Measurements from ENCODE around the gene SYNGAP1.

The SYNGAP1 gene

DNA sequence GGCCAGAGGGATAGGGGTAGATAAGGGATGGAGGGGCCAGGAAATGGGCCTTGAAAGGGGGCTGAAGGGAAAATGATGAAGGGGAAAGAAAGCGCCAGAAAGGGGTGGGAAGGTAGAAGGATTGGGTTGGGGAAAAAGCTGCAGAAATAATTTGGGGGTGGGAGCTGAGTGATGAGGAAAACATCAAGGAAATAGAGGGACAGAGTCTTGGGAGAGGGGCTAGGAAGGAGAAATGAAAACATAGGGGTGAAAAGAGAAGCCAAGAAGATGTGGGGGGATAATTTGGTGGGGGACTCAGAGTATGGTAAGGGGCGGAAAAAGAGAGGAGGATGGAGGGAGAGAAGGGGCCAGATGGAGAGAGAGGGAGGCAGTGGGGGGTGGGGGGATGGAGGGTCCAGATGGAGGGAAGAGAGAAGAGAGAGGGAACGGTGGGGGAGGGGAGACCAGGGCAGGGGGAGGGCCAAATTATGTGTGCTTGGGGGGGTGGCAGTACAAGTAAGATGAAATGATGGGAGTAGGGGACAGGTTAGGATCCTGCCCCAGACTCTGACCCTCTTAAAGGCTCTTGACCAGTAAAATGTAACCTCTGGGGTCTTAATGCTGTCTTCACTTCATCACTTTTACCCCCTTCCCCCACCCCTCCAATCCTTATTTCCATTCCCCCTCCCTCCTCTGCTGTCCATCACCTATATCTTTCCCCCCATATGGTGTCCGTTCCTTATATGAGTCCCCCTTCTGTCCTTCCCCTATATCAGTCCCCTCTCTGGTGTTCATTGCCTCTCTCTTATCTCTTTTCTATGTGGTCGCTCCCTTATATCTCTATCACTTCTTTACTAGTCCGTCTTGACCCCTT, 852 bp downstream of the SYNGAP1 start:
- no peak for DNase-seq

DNA sequence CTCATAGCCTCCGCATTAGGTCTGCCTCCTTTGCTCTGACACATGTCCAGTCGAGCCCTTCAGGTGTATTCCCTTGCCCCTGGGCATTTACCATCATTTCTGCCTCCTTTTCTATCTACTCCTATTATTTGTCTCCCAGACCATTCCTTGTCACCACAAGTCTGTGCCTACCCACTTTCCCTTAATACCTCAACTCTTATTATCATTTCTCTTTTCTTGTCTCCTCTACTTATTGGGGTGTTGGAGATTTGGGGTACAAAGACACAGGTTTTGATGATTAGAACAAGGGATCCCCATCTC, 1.4 kb downstream of the SYNGAP1 start:
- no peak for DNase-seq

DNA sequence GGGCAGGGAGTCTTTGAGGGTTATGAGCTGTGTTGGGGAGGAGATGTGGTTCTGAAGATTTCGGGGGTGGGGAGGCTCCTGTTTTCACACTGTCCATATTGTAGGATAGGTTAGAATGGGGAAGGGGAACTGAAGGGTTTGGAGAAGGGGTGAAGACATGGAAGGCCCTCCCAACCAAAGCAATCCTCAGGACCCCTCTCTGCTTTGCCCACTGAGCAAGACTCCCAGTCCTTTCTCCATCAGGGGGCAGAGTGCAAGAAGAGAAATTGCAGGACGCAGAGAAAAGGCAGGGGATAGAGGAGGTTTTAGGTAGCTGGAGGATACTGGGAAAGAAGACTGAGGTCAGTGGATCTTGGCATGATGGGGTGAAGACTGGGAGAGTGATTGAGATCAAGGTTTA, 3.9 kb downstream of the SYNGAP1 start:
- DNase-seq = no peak

DNA sequence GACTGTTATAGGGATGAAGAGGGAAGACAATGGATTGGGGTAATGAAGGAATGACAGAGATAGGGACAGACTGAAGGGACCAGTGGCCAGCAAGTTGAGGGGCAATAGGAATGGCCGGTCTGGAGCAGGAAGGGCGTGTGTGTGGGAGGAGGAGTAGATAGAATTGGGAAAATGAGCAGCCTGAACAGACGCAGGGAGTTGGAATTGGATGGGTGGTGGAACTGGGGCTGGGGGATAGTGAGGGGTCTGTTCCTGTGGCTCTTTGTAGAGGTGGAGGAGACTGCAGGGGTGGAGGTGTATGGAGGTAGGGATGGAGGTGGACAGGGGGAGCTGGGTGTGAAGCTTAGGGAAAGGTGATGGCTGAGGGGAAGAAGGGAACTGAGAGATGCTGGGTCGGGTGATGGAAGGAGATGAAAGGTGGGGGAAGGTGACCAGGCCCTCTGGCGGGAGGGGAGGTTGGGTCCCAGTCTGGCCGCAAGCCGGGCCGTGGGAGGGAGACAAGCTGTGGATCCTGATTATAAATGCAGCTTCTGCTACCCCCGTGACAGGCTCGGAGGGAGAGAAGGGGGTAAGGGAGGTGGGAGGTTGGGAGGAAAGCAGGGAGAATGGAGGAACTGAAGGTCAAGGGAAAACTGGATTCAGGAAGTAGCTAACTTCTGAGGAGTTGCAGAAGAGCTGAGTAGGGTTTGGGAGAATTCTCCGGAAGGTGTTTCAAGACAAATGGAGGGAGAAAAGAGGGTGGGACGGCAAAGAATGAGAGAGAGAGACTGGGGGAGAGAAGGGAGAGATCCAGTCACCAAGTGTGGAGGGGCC, 5.2 kb downstream of the SYNGAP1 start:
- peak in 2 of 56 donors; percentile 13 to 33 for DNase-seq

DNA sequence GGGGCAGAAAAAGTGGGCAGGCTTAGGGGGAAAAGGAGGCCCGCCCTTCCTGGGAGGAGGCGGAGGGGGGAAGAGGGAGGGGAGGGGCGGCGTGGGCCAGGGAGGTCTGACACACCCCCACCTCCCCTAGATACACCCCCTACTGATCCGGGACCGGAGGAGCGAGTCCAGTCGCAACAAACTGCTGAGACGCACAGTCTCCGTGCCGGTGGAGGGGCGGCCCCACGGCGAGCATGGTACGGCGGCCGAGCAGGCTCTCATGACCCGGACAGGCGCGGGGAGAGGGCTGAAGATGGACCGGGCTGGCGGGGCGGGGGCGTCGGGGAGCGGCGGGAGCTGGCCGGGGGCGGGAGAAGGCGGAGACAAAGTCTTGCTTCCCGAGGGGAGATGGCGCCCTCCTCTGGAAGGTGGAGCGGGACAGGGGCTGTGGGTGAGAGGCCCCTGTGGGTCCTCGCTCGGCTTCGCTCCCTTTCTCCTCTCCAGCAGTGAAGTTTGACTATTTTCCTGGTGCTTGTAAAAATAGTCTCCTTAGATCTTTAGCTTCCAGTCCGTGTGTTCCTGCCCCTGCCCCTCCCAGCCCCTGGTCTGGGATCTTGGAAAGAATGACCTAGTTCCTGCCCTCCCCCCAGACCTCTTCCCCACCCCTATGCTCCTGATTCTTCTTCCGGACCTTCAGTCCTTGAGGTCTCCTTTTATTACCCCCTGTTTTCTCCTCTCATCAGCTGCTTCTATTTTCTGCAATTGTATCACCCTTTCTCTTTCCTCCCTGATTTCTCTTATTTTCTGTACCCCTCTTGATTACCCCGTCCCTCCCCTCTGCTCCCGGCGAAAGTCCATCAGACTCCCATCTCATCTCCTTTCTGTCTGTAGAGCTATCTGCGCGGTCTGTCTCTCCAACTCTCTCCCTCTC, 6.1 kb downstream of the SYNGAP1 start:
- peak in 54 of 56 donors; percentile 32 to 86 (median 70) for DNase-seq

DNA sequence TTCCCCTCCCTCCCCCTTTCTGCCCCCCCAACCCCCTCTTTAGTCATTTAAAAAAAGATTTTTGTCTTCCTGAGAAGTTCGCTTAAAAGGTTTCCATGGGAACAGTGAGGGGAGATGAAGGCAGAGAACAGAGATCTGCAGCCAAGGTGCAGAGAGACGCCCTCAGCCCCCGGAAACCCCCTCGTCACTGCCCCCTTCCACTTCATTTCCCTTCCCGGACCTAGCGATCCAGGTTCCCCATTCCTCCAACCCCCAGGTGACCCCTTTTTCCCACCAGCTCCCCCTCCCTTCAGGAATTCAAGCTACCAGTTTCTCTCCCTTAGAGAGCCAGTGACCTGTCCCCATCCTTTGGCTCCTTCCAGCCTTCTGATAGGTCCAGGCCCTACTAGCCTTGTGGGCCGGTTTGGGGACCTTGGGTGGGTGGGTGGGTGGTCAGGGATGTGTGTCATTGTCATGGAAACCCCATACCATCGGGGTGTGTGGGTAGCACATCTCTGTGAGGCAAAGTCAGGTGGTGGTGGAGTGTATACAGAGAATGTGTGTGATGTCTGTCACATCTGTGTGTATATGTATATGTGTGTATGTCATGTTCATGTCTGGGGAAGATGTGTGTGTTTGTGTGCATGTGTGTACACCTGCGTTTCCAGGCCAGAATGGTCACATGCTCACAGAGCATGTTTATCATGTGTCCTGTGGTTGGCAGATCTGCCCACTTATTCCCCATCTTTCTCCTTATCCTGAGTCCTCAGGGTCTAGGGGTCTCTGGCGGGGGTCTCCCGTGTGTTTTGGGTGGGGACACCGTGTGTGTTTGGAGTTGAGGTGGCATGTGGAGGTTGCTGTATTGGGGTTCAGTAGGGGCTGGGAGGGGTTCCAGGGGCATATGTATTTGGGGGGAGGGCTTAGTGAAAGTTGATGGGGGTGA, 7.0 kb downstream of the SYNGAP1 start:
- DNase-seq = peak in 9 of 56 donors; percentile 25 to 55 (median 42)

DNA sequence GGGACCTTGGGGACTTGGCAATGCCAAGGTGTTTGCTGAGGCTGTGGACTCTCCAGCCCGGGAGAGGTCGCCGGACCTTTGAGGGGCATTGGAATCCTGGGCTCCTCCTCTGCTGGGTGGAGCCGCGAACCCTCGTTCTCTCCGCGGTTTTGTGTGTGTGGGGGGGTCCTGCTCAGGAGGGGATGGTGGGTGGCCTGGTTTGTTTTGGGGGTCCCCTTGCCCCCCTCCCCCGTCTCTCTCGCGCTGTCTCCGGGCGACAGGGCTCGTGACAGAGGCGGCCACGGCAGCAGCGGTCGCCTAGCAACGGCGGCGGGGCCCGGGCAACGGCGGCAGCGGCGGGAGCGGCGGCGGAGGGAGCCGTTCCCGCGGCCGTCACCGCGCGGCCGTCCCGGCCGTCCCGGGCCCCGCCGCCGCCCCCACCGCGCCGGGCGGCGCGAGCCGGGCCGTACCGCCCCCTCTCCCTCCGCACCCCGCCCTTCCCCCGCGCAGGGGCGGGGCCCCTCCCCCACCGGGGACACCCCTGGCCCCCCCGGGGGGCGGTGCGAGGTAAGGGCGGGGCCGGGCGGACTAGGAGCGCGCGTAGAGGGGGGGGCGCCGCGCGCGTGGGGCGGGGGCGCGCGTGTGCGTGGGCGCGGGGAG, 7.8 kb downstream of the SYNGAP1 start:
- DNase-seq = peak in 38 of 56 donors; percentile 13 to 77 (median 36)

DNA sequence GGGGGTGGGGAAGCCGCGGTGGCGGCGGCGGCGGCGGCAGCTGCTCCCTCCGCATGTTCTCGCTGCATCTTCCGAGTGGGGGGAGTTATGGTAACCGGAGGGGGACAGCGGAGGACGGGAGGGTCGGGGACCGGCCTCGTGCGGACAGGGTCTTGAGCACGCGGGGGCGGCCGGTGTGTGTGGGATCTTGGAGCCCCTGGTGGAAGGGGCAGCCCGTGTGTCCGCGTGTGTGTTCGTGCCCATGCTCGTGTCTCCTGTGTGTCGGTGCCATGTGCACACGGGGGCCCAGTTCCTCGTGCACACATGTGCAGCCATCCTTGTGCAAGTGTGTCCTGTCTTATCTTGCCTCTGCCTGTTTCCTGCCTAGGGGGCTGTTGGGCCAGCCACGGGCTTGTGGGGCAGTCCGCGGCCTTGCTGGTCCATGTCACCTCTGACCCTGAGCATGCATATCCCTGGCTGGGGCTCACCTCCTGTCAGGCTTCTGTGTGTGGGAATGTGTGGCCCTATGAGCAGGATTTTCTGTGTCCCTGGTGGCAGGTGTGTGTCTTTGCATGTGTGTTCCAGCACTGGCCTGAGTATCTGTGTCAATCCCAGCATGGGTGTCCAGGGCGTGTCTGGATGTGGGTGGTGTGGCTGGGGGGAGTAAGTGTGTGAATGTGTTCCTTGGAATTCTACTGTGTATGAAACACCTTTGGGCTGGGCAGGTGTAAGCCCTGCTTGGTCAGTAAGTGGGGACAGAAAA, 8.5 kb downstream of the SYNGAP1 start:
- peak in 3 of 56 donors; percentile 27 to 75 (median 40) for DNase-seq

DNA sequence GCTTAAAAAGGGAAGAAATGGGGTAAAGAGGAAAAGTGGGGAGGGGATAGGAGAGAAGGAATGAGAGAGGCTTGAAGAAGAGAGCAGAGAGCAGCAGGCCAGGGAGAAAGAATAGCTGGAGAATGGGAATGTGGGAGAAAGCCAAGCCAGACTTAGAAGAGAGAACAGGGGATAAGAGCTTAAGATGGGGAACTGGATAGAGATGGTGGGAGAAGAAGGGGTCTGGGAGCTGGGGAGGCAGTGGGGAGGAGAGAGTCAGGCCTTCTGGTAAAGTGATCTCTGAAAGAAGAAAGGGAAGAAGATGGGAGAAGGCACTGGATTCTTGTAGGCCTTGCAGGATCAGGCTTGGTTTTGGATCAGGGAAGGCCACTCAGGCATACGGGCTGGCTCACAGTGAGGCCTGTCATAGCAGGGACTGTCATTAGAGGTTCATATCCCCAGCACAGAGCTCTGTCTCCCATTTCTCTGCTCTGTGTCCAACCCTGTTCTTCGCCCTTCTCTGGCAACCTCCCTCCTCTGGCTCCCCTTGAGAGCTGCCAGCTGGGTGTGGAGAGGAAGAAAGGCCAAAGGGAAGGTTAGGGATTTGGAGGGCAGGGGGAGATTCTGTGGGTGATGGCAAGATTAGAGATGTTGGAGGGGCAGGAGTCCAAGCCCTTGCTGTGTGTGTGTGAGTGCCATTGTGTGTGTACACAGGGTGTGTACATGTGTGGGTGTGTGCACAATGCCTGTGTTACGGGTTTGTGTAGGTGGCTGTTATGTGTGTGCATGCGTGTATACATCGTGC, 9.3 kb downstream of the SYNGAP1 start:
- DNase-seq = peak in 1 of 56 donors; percentile 27

DNA sequence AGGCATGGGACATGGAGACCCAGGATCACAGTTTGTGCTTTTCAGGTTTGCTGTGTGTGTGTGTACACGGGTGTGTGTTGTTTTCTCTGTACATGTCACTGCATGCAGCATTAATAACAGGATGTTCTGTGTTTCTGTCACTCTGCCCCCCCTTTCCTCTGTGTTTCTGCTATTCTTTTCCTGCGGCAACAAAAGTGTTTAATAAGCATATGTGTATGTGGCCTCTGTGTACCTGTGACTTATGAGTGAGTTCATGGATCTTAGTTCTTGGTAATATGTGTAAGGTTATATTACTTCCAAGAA, 9.8 kb downstream of the SYNGAP1 start:
- no peak for DNase-seq

DNA sequence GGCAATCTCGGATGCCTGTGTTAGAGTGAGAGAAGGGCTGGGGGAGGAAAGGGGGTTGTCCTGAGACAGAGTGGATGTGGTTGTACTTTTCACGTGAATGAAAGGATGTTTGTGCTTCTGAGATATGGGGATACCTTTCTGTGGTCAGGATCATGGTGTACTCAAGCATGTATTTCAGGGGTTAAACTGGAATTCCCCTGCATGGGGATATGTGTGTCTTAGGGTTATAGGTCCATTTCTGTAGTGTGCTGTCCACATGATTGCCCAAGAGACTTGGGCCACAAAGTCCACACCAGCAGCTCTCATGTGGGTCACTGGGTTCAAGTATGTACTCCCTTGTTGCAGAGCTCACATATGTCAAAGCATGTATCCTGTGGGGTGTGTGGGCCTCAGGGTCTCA, 10.5 kb downstream of the SYNGAP1 start:
- DNase-seq = no peak

DNA sequence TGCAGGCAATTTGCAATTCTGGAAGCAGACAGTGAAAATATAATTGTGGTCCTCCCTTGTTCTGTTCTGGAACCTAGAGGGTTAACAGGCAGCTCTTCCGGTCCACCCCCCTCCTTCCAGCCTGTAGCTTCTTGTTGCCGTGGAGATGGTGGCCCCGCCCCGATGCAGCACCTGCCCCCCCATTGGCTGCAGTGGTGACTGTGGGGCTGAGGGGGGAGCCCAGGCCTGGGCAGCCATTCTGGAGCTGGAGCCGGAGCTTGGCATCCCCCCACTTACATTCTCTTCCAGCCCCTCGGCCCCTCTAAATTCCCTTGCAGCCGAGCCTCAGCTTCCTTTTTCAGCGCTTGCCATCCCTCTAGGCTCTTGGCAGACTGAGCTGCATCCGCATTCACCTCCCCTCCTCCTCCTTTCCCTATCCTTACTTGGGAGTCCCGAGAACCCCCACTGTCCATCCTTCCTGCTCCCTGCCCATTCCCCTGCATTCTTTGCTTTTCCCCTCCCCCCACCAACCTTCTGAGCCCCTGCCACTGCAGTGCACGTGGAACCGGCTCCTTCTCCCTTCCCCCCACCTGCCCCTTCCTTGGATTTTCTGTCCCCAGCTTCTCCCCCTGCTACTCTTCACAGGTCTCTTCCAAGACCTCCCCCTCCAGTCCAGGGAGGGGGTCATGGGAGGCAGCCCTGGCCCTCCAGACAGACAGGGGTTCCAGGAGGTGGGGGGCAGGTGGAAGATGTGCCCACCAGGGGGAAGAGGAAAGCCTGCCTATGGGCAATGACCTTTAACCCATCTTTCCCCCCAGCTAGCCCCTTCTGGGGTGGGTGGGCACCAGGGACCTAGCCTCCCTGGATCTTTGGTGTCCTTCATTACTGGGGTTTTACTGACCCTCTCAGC, 11.4 kb downstream of the SYNGAP1 start:
- peak in 54 of 56 donors; percentile 16 to 91 (median 77) for DNase-seq

DNA sequence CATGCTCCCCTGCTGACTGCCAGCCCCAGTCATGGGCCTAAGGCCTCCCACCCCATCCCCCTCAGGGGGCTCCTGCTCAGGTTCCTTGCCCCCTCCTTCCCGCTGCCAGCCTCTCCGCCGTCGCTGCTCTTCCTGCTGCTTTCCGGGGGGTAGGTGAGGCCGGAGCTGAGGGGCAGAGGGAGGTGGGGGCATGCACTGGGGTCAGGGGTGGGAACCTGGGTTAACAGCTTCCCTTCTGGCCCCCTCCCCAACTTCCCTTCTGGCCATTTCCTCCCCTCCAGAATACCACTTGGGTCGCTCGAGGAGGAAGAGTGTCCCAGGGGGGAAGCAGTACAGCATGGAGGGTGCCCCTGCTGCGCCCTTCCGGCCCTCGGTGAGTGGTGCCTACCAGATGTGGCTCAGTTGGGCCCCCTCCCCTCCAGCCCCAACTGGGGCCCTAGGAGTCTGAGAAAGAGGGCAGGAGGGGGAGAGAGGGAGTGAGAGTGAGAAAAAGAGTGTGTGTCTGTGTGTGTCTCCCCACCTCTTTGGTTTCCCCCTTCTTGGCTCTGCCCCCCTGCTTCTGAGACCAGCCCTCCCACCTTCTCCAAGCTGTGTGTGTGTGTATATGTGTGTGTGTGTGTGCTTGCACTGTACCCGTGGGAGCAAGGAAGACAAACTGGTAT, 12.1 kb downstream of the SYNGAP1 start:
- DNase-seq = no peak

DNA sequence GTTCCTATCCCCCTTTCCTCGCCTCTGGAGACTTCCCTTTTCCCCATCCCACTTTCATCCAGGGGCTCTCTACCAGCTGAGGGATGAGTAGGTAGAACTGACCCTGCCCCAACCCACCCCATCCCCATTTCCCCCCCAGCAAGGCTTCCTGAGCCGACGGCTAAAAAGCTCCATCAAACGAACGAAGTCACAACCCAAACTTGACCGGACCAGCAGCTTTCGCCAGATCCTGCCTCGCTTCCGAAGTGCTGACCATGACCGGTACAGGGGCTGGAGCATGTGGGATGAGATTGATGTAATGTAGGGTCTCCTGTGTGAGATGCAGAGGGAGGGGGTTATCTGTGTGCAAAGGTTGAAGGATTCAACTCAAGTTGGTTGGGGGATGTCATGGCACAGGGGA, 12.7 kb downstream of the SYNGAP1 start:
- no peak for DNase-seq

DNA sequence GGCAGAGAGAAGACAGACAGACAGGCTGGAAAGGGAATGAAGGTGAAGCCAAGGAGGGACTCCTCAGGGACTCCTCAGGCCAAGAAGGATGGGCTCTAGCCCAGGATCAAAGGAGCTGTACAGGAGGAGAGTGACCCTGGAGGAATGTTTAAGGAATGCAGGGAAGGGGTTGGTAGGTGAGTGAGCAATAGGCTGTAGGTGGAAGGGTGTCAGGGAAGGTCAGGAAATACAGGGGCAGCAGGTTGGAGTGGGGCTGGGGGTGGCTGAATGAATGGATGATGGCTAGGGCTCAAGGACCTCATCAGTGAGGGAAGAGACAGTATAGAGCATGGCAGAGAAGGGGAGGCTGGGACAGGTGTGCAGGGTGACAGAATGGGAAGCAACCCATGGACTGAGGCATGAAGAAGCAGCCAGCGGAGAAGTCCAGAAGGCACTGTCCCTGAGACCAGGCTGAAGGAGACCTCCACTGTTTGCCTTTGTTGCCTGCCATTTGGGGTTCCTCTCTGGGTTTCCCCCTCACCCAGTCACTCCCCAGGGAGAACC, 13.2 kb downstream of the SYNGAP1 start:
- DNase-seq = no peak

DNA sequence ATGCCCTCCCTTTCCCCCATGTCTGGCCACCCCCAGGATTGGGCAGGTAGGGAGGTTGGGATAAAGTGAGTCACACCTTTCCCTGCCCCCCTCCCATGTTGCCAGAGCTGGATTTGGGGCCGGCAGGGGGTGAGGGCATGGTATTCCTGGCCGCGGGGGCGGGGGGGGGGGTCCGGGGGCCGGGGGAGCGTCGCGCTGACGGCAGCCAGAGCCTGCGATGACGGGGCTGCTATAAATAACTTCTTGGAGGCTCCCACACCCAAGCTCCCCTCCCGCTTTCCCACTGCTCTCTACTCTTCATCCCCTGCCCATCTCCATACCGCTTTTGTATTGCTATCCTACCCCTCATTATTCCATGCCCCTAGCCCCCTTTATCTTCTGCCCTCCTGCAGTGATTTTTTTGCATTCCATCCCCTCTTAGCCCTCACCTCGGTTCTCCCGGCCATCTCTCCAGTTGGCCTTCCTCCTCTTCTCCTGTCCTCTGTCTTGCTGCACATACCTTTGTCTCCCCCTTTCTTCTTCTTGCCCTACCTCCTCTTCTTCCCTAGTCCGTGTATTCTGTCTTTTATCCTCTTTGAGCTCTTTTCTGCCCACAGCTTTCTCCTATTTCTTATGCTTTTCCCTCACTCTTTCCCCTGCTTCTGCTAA, 13.8 kb downstream of the SYNGAP1 start:
- no peak for DNase-seq

Data from amygdala (tissue), 56 donors.